ENCODE data around the gene XPO4. TPM values are rescaled to one million over a fixed set of nuclear protein-coding genes. Genes with fewer than 3 reads are reported as not detected.
"Not testable (repeated sequence)": the region's sequence is repeated elsewhere in the genome, so short reads cannot be mapped to it uniquely, and the experiment has no call there.

The XPO4 gene
- 21.6 to 24.7 TPM (median 22.7 TPM) in 3 replicates for total RNA-seq

DNA sequence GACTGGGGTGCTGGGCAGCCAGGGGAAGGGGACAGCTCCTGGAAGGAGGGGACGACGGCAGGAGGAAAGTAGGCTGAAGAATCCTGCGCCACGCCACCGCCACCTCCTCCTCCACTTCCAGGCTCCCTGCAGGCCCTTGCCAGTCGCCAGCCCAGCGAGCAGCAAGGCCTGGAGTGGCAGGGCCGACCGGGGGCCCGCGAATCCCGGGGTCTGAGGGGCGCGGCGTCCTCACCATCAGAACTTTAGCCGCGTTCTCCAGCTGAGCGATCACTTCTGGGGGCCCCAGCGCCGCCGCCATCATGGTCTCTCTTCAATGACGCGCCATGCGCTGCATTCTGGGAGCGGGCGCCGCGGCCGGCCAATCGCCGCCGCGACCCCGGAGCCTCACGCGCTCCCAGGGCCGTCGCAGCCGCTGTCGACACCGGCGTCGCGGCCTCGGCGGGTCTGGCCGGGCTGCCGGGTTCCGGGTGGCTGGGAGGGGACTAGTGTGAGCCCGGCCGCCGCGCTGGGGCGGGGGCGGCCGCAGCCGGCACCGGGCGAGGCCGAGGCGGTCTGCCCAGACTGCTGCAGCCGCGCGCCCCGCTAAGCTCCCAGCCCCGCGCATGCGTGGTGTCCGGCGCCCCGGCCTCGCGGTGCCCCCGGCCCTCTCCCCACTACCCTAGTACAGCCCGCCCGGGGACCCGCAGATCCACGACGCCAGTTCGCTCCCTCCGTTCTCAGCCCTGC lies at the start of gene XPO4:
Gene XPO4, minus strand, starts transcription at position 309 of the 726 bp plus-strand sequence. Its CDS starts 8 bp downstream, at position 301.
- TF ChIP-seq, protein P1, sequence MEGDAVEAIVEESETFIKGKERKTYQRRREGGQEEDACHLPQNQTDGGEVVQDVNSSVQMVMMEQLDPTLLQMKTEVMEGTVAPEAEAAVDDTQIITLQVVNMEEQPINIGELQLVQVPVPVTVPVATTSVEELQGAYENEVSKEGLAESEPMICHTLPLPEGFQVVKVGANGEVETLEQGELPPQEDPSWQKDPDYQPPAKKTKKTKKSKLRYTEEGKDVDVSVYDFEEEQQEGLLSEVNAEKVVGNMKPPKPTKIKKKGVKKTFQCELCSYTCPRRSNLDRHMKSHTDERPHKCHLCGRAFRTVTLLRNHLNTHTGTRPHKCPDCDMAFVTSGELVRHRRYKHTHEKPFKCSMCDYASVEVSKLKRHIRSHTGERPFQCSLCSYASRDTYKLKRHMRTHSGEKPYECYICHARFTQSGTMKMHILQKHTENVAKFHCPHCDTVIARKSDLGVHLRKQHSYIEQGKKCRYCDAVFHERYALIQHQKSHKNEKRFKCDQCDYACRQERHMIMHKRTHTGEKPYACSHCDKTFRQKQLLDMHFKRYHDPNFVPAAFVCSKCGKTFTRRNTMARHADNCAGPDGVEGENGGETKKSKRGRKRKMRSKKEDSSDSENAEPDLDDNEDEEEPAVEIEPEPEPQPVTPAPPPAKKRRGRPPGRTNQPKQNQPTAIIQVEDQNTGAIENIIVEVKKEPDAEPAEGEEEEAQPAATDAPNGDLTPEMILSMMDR (IDR thresholded peaks at IDR 0.05; ENCODE audit: unreplicated experiment), result no peak
- H3K4me3 Mint-ChIP-seq, result peak within 1 kb of the TSS; percentile 91
- no peaks in the 10 kb centered on the region for H3K27me3 Mint-ChIP-seq (ENCODE audit: low read depth)
- no peaks in the 10 kb centered on the region for H3K9me3 Mint-ChIP-seq
- peaks cover 16% of the 10 kb centered on the region for H3K4me1 Mint-ChIP-seq
- peak; percentile 67 to 85 for DNase-seq (ENCODE audit: low spot score in 2 of 2, unreplicated experiment in 2 of 2)
- peak within 1 kb of the TSS; percentile 98 for H3K27ac Mint-ChIP-seq
- peaks cover 5% of the 10 kb centered on the region for H3K36me3 Mint-ChIP-seq

DNA sequence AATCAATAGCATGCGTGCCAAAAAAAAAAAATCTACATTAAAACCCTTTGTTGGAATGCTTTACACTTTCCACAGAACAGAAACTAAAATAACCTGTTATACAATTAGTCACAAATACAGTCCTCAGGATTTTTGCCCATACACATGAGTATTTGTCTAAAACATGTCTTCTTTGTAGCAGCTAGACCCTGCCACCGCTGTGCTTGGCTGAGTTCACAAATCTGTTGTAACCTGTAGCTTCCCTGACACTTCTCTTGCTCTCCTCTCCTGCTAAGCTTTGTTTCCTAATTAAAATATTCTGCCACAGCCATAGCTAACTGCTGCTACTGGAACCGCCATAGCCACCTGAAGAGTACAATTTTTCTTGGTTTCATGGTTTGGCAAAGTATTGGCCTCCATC lies 45.5 kb upstream of the XPO4 start:
- H3K36me3 Mint-ChIP-seq; DNase-seq (ENCODE audit: low spot score in 2 of 2, unreplicated experiment in 2 of 2); H3K9me3 Mint-ChIP-seq; H3K4me3 Mint-ChIP-seq; H3K4me1 Mint-ChIP-seq; H3K27ac Mint-ChIP-seq: not testable (repeated sequence)
- H3K27me3 Mint-ChIP-seq (ENCODE audit: low read depth), result peaks cover 44% of the 10 kb centered on the region

DNA sequence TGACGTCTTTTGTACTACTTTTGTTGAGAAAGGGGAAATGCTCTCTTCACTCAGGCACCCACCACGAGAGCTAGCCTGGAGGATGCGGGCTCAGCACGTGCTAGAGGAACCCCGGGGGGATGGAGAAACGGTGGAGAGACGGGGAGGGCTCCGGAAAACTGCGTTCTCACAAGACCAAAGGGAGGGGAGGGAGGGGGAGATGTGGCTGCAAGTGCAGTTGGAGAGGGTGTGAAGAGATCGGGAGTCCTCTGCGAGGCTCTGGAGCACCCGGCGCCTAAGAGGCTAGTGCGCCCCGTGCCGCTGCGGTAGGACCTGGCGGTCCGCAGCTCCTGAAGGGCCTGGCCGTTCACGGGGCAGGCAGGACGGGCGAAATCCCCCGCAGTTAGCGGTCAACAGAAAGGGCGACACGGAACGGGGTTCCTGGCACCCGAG lies 43.4 kb upstream of the XPO4 start:
- H3K27me3 Mint-ChIP-seq (ENCODE audit: low read depth), result peaks cover 44% of the 10 kb centered on the region

DNA sequence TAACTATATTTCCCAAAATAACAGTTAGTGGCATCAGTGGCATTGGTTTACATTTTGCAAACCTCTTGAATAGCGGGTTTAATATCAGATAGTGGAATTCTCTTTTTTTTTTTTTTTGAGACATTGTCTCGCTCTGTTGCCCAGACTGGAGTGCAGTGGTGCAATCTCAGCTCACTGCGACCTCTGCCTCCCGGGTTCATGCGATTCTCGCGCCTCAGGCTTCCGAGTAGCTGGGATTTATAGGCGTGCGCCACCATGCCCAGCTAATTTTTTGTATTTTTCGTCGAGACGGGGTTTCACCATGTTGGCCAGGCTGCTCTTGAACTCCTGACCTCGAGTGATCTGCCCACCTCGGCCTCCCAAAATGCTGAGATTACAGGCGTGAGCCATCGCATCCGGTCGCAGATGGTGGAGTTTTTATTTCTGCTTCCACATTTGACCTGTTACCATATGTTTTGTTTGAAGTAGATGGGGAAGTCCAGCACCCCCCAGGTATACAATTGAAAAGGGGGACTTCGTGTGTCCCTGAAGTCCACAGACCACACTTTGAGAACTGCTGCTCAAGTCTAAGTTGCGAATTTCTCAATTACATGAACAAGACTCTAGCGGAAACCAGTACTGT lies 40.5 kb upstream of the XPO4 start:
- Mint-ChIP-seq H3K36me3 (no peaks in the 10 kb centered on the region), H3K4me1 (peaks cover 6% of the 10 kb centered on the region), H3K27ac (peak overlapping the region; percentile 67), H3K9me3 (no peaks in the 10 kb centered on the region), H3K4me3 (no peak overlapping the region), H3K27me3 (ENCODE audit: low read depth) (peaks cover 33% of the 10 kb centered on the region)
- DNase-seq (ENCODE audit: low spot score in 2 of 2, unreplicated experiment in 2 of 2), result no peak
- TF ChIP-seq, protein P1 (IDR thresholded peaks at IDR 0.05; ENCODE audit: unreplicated experiment), result no peak

More for the DNA sequence above, 43.4 kb upstream of the XPO4 start:
- Mint-ChIP-seq H3K36me3 (no peaks in the 10 kb centered on the region), H3K4me1 (peaks cover 6% of the 10 kb centered on the region), H3K9me3 (peaks cover 10% of the 10 kb centered on the region), H3K4me3 (peak overlapping the region; percentile 40), H3K27ac (no peak overlapping the region)
- DNase-seq (ENCODE audit: low spot score in 2 of 2, unreplicated experiment in 2 of 2), result no peak
- TF ChIP-seq, protein P1 (IDR thresholded peaks at IDR 0.05; ENCODE audit: unreplicated experiment), result no peak

DNA sequence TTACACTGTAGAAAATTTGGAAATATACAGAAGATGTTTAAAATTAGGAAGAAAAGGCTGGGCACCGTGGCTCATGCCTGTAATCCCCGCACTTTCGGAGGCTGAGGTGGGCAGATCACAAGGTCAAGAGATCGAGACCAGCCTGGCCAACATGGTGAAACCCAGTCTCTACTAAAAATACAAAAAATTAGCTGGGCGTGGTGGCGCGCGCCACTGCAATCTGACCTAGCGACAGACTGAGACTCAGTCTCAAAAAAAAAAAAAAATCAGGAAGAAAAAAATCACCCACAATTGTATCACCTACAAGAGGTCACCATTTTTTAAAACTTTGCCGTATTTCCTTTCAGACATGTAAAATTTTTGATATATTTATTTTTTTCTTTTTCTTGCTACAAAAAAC lies 38.0 kb upstream of the XPO4 start:
- not testable (repeated sequence) for H3K9me3 Mint-ChIP-seq, H3K4me3 Mint-ChIP-seq, H3K27ac Mint-ChIP-seq

DNA sequence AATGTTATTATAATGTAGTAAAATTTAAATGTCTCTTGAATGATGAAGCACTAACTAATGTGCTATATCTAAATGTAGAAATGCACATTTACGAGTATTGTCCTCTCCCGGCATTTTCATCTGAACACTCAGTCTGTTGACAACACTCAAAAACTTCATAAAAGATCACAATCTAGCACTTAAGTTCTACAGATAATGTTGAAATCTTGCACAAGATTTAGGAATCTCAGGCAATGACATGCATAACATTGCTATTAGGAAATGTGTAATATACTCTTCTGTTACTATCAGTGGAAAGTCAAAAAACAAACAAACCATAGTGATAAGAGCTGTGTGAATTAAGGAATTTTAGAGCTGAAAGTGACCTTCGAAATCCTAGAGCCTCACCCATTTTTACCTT lies 37.5 kb upstream of the XPO4 start:
- Mint-ChIP-seq H3K4me3 (no peak overlapping the region), H3K9me3 (no peaks in the 10 kb centered on the region), H3K36me3 (no peaks in the 10 kb centered on the region), H3K4me1 (peaks cover 6% of the 10 kb centered on the region), H3K27ac (no peak overlapping the region), H3K27me3 (ENCODE audit: low read depth) (peaks cover 11% of the 10 kb centered on the region)
- TF ChIP-seq, protein P1 (IDR thresholded peaks at IDR 0.05; ENCODE audit: unreplicated experiment), result no peak
- DNase-seq (ENCODE audit: low spot score in 2 of 2, unreplicated experiment in 2 of 2), result no peak

More for the DNA sequence above, 38.0 kb upstream of the XPO4 start:
- not testable (repeated sequence) for DNase-seq (ENCODE audit: low spot score in 2 of 2, unreplicated experiment in 2 of 2); H3K4me1 Mint-ChIP-seq; H3K36me3 Mint-ChIP-seq
- peaks cover 15% of the 10 kb centered on the region for H3K27me3 Mint-ChIP-seq (ENCODE audit: low read depth)

Measured in mesothelial cell of epicardium (in vitro differentiated cells).